OCI-LY7 (cell line): ENCODE data around the gene GEMIN5. TPM values are rescaled to one million over a fixed set of nuclear protein-coding genes. Genes with fewer than 3 reads are reported as not detected.

Source experiments
- BruUV-seq: library from RNA; stranded (reverse); fragments of 400-500 nt; replicated peaks from 2 replicates; lab custom pipeline; 2021; lab: Mats Ljungman, UMichigan
- CTCF ChIA-PET: fragments of 300-600 bp; sonication (Branson Sonifier 250); formaldehyde crosslinking; loops from one replicate; lab custom pipeline; 2022; ENCODE audit warnings: antibody characterized with exemption; ENCODE audit not compliant: unreplicated experiment; lab: Charles Lee
- POLR2A ChIA-PET: fragments of 300-600 bp; sonication (Branson Sonifier 250); formaldehyde crosslinking; loops from one replicate; lab custom pipeline; 2022; ENCODE audit warnings: antibody characterized with exemption; lab: Charles Lee
- DNase-seq: peaks from one replicate; pipeline ENCODE4 v3.0.0-alpha.2; 2015; ENCODE audit warnings: low spot score
- H2AFZ ChIP-seq: fragments of 200-600 bp; sonication (generic), shearing (Covaris generic); 2 replicates; pipeline ENCODE4 v1.6.1; 2014; ENCODE audit warnings: mild to moderate bottlenecking, antibody characterized with exemption, low read length, moderate library complexity
- H3K27ac ChIP-seq: fragments of 200-600 bp; sonication (generic); 2 replicates; pipeline ENCODE4 v1.5.1; 2014; ENCODE audit warnings: mixed run types, low read depth, mild to moderate bottlenecking, moderate library complexity, low read length, inconsistent platforms; ENCODE audit not compliant: poor library complexity, severe bottlenecking
- H3K36me3 ChIP-seq: fragments of 200-600 bp; sonication (generic); 2 replicates; pipeline ENCODE4 v1.6.1; 2014; ENCODE audit warnings: mild to moderate bottlenecking, antibody characterized with exemption, low read length, moderate library complexity, mixed read lengths; ENCODE audit not compliant: insufficient read depth
- H3K4me1 ChIP-seq: fragments of 200-600 bp; sonication (generic); 2 replicates; pipeline ENCODE4 v1.5.1; 2014; ENCODE audit warnings: mild to moderate bottlenecking, low read length; ENCODE audit not compliant: insufficient read depth, poor library complexity, severe bottlenecking
- H3K4me2 ChIP-seq: fragments of 200-600 bp; sonication (generic); 2 replicates; pipeline ENCODE4 v1.6.1; 2014; ENCODE audit warnings: mild to moderate bottlenecking, low read length
- H3K4me3 ChIP-seq: fragments of 200-600 bp; sonication (generic); 2 replicates; pipeline ENCODE4 v1.5.1; 2014; ENCODE audit warnings: mild to moderate bottlenecking, low read depth, low read length; ENCODE audit not compliant: poor library complexity, severe bottlenecking
- H3K79me2 ChIP-seq: fragments of 200-600 bp; sonication (generic); 2 replicates; pipeline ENCODE4 v1.6.1; 2016; ENCODE audit warnings: low read depth, mild to moderate bottlenecking, low read length, moderate library complexity, mixed read lengths; ENCODE audit not compliant: insufficient read depth
- H3K9me2 ChIP-seq: fragments of 200-600 bp; sonication (generic); 2 replicates; pipeline ENCODE4 v1.6.1; 2016; ENCODE audit warnings: mild to moderate bottlenecking, low read length, mixed read lengths; ENCODE audit not compliant: insufficient read depth
- H3K9me3 ChIP-seq: fragments of 200-600 bp; sonication (generic); 2 replicates; pipeline ENCODE4 v1.6.1; 2014; ENCODE audit warnings: mild to moderate bottlenecking, mixed run types, low read length, mixed read lengths
- H4K20me1 ChIP-seq: fragments of 200-600 bp; sonication (generic); 2 replicates; pipeline ENCODE4 v1.6.1; 2014; ENCODE audit warnings: mild to moderate bottlenecking, antibody characterized with exemption, low read length, moderate library complexity, mixed read lengths; ENCODE audit not compliant: insufficient read depth
- CTCF ChIP-seq: fragments of 200-600 bp; sonication (generic); conservative IDR thresholded peaks from 2 replicates; pipeline ENCODE4 v1.5.1; 2014; ENCODE audit warnings: mild to moderate bottlenecking, antibody characterized with exemption, low read length, moderate library complexity, mixed read lengths
- EZH2phosphoT487 ChIP-seq: fragments of 200-600 bp; sonication (generic); IDR thresholded peaks from 2 replicates; pipeline ENCODE4 v1.6.1; 2018; ENCODE audit warnings: low read depth, borderline replicate concordance, mild to moderate bottlenecking, mixed run types, antibody characterized with exemption, low read length, moderate library complexity, mixed read lengths
- intact Hi-C: fragments of 100-400 bp; cut with micrococcal nuclease; formaldehyde crosslinking; loops from one replicate; pipeline ENCODE4 v1.10.0; 2022; ENCODE audit not compliant: unreplicated experiment
- total RNA-seq, 2 experiments: library from RNA; depleted of rRNA in 1 of 2; stranded (reverse); fragments of >200 nt in 1 of 2; shearing (Covaris generic) in 1 of 2; gene quantifications; 2 replicates each; pipeline ENCODE4 v1.2.3, GENCODE V29; 2014 to 2022

GEMIN5 gene
- total RNA-seq, 2 experiments from 2014 or later = 17.9 to 25.6 TPM

DNA sequence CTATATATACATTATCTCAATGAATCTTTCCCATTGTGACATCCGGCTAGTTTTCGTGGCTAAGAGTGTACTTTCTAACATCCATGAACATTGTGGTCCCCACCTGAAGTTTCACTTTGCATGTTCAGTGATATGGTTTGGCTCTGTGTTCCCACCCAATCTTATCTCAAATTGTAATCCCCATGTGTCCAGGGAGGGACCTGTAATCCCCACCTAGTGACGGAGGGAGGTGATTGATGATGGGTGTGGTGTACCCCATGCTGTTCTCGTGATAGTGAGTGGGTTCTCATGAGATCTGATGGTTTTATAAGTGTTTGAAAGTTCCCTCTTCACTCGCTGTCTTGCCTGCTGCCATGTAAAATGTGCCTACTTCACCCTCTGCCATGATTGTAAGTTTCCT is 30.9 kb upstream of the GEMIN5 start:
- no peaks in the 10 kb centered on the region for H4K20me1 ChIP-seq
- no peak for TF ChIP-seq EZH2phosphoT487
- no peak for TF ChIP-seq CTCF
- peaks cover 67% of the 10 kb centered on the region for H3K36me3 ChIP-seq
- ChIA-PET CTCF (no interaction called here), POLR2A (interaction anchor here (1.0 kb wide), 1 partner anchor 16 kb away, joined by 3 read pairs; no protein-coding TSS in a partner anchor)
- H3K27ac ChIP-seq = no peak overlapping the region
- no peaks in the 10 kb centered on the region for H3K79me2 ChIP-seq
- intact Hi-C loops = no loop called here
- H3K9me3 ChIP-seq = no peaks in the 10 kb centered on the region
- no peak overlapping the region for H3K4me3 ChIP-seq
- H2AFZ ChIP-seq = no peak overlapping the region
- H3K9me2 ChIP-seq = no peaks in the 10 kb centered on the region
- BruUV-seq = no TSS peak
- no peak for DNase-seq
- H3K4me2 ChIP-seq = no peak overlapping the region
- no peaks in the 10 kb centered on the region for H3K4me1 ChIP-seq

DNA sequence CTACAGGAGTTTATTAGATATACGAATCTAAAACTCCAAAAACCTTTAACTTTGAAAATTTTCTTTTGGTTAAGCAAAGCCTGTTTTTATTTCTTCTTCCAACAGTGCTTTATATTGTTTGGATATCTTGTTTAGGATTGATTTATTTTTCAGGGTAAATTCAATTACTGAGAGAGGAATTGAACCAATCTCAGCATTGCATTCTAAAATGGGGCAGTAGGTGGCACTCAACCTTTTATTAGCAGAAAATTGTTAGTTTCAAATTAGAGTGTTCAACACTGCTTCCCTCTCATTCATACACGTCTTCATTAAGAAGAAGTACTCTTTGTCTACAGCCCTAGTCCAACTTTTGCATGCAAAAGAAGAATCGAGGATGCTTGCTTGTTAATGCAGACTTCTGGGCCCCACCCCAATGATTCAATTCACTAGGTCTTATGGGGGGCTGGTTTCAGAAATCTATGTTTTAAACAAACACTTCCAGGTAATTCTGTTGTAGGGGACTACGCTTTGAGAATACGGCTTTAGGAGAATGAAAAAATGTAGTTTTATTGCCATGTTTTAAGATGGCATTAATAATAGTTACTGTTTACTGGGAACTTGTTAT is 29.5 kb upstream of the GEMIN5 start:
- Histone ChIP-seq H3K4me2 (no peak overlapping the region), H3K27ac (no peak overlapping the region), H4K20me1 (no peaks in the 10 kb centered on the region), H3K9me2 (no peaks in the 10 kb centered on the region), H3K4me3 (no peak overlapping the region), H3K9me3 (no peaks in the 10 kb centered on the region), H2AFZ (no peak overlapping the region), H3K36me3 (peaks cover 80% of the 10 kb centered on the region), H3K4me1 (no peaks in the 10 kb centered on the region), H3K79me2 (no peaks in the 10 kb centered on the region)
- peak; percentile 7 for DNase-seq
- no TSS peak for BruUV-seq
- no peak for TF ChIP-seq EZH2phosphoT487
- TF ChIP-seq CTCF = peak; percentile 83
- intact Hi-C loops = no loop called here
- ChIA-PET POLR2A (no interaction called here), CTCF (no interaction called here)

GRCh38 chr5:154966874-154967273 is 28.9 kb upstream of the GEMIN5 start:
- H3K4me1 ChIP-seq = no peaks in the 10 kb centered on the region
- no peaks in the 10 kb centered on the region for H4K20me1 ChIP-seq
- H3K9me2 ChIP-seq = no peaks in the 10 kb centered on the region
- TF ChIP-seq EZH2phosphoT487 (no peak), CTCF (no peak)
- no peak for DNase-seq
- H3K36me3 ChIP-seq = peaks cover 87% of the 10 kb centered on the region
- ChIA-PET POLR2A (no interaction called here), CTCF (no interaction called here)
- intact Hi-C loops = no loop called here
- no peaks in the 10 kb centered on the region for H3K79me2 ChIP-seq
- no peak overlapping the region for H3K4me3 ChIP-seq
- no TSS peak for BruUV-seq
- no peak overlapping the region for H3K27ac ChIP-seq
- H3K9me3 ChIP-seq = no peaks in the 10 kb centered on the region
- no peak overlapping the region for H2AFZ ChIP-seq
- no peak overlapping the region for H3K4me2 ChIP-seq
